Upper lobe of right lung (tissue), 1 donor: ENCODE measurements around the gene CREB3L4. TPM values are rescaled to one million over a fixed set of nuclear protein-coding genes. Genes with fewer than 3 reads are reported as not detected.
A peak's percentile ranks its signal among the peaks of the same experiment; 100 is the strongest.

Experiments used
- ATAC-seq: fragments of 200-7000 bp; cut with Tn5 transposase; one replicate; pipeline ENCODE4 v1.9.1; 2020; ENCODE audit warnings: mild to moderate bottlenecking, moderate library complexity
- DNase-seq: peaks from one replicate; pipeline ENCODE4 v3.0.0-alpha.2; 2020
- H3K27ac ChIP-seq: fragments of 200-600 bp; one replicate; pipeline ENCODE4 v1.8.0; 2022
- H3K27me3 ChIP-seq: fragments of 200-600 bp; one replicate; pipeline ENCODE4 v1.8.0; 2022; ENCODE audit warnings: mild to moderate bottlenecking
- H3K36me3 ChIP-seq: fragments of 200-600 bp; one replicate; pipeline ENCODE4 v1.8.0; 2022
- H3K4me1 ChIP-seq: fragments of 200-600 bp; one replicate; pipeline ENCODE4 v1.8.0; 2022
- H3K4me3 ChIP-seq: fragments of 200-600 bp; one replicate; pipeline ENCODE4 v1.8.0; 2022; ENCODE audit warnings: mild to moderate bottlenecking
- H3K9me3 ChIP-seq: fragments of 200-600 bp; one replicate; pipeline ENCODE4 v1.8.0; 2022
- CTCF ChIP-seq: fragments of 200-600 bp; IDR thresholded peaks from one replicate; pipeline ENCODE4 v1.8.0; 2022; ENCODE audit warnings: antibody characterized with exemption
- intact Hi-C: fragments of 100-400 bp; cut with DNase I; formaldehyde crosslinking; loops from one replicate; pipeline ENCODE4 v1.11.0; 2022
- long read RNA-seq: library from polyadenylated mRNA; unstranded; transcript quantifications from one replicate; pipeline ENCODE4 v2.0.0, GENCODE V29; 2021
- total RNA-seq: library from RNA; stranded (reverse); fragmentation: NEBNext Ultra II Directional; extraction: Animal tissue kit (Norgen Biotek cat#: 25700); gene quantifications from one replicate; pipeline ENCODE4 v1.2.1, GENCODE V29; 2021
- donor health status: DM: no; HTN: yes; CAD: no; lungs with severe emphysema.

Gene CREB3L4
- 10.5 TPM for total RNA-seq
- long read RNA-seq, partial matches to known transcripts, result 4 of 18 reads
- long read RNA-seq, other reads (novel, unspliced or antisense), result 9 of 18 reads

DNA sequence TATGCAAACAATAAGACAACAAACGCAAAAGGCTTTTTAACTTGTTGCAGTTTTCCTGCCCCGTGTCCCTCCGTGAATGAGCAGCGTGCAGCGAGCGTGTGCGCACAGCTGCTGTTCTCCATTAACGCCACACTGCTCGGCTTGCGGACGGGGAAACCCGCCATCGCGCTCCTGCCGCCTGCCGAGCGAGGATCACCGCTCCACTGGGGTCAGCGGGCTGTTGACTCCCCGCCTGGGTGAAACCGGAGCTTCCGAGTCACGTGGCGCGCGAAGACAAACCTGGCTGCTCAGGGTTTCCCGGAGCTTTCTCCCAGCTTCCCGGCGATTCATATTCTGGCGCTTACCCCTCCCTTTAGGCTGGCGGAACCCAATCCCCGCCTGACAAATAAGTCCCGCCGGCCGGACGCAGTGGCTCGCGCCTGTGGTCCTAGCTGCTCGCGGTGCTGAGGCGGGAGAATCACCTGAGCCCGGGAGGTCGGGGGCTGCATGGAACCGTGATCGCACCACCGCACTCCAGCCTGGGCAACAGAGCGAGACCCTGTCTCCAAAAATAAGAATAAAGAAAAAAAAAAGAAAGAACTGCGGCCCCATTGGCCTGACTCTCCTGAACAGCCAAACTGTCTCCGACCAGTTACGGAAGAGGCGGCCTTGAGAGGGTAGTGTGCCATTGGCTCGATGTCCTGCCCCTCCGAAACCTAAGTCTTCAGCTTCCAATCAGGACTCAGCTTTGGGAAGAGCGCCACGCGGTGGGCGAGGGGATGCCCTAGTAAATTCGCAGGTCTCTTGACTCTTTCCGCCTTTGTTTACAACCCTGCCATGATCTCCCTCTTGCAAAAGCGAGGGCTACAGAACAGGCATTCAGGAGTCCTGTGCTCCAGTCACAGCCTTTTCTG is at the start of gene CREB3L4:
CREB3L4 (plus strand) TSS at position 796 of the 893 bp plus-strand sequence. CDS start 624 bp downstream, outside the sequence.
- peak within 1 kb of the TSS; percentile 94 for H3K27ac ChIP-seq

DNA sequence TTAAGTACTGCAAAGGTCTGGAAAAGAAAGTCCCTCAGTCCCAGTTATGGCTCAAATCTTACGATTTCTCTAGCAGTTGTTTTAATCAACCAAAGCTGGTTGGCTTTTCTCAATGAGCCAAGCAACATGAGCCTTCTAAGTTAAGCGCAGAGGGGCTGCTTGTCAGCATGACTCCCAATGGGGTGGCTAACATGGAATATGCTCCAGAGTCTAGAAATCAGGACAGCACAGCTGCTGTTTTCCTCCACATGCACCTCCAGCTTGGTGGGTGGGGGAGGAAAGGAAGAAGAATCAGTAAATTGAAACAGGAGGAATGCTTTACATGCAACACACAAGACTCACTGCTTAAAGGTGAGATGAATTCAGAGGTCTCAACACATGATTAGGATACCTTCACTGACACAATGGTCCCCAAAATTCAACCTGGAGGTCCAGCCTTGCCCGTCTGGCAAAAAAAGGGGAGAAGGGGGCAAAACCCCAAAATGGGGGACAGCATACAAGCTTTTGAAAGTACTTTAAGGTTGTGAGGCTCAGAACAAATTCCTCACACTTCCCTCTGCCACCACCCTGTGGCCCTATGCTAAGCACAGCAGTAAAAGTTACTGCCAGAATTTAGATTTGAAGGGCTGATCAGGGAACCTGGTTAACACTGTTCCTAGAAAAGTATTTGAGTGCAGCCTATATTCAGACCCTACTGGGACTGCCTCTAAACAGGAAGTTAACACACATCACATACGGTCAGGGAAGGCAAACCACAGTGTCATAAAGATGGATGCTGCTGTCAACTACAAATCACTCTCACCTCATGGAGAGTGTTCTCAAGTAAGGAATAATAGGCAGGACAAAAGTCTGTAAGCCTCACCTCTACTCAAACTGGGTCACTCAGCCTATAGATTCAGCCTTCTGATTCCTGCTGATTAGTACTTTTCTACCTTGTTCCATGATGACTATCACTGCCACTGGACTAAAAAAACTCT is 47.5 kb upstream of the CREB3L4 start:
- H3K36me3 ChIP-seq, result peaks cover 18% of the 10 kb centered on the region
- ATAC-seq, result no peak
- no peak overlapping the region for H3K27ac ChIP-seq
- H3K4me1 ChIP-seq, result peaks cover 31% of the 10 kb centered on the region
- DNase-seq, result peak; percentile 6
- intact Hi-C loops, result loop anchor here (10.0 kb wide), 1 partner anchor 105 kb away; no protein-coding TSS in a partner anchor
- TF ChIP-seq CTCF, result peak; percentile 17
- no peaks in the 10 kb centered on the region for H3K27me3 ChIP-seq
- H3K4me3 ChIP-seq, result no peak overlapping the region
- no peaks in the 10 kb centered on the region for H3K9me3 ChIP-seq

More for the DNA sequence above, at the start of gene CREB3L4:
- intact Hi-C loops, result no loop called here
- no peaks in the 10 kb centered on the region for H3K9me3 ChIP-seq
- DNase-seq, result peak; percentile 94
- peak within 1 kb of the TSS; percentile 75 for H3K4me3 ChIP-seq
- no peaks in the 10 kb centered on the region for H3K36me3 ChIP-seq
- H3K4me1 ChIP-seq, result peaks cover 26% of the 10 kb centered on the region
- H3K27me3 ChIP-seq, result no peaks in the 10 kb centered on the region
- peak; percentile 85 for ATAC-seq
- TF ChIP-seq CTCF, result peak; percentile 55

GRCh38 chr1:153921080-153921802 is 46.5 kb upstream of the CREB3L4 start:
- H3K36me3 ChIP-seq, result peaks cover 11% of the 10 kb centered on the region
- H3K4me1 ChIP-seq, result peaks cover 31% of the 10 kb centered on the region
- no peaks in the 10 kb centered on the region for H3K27me3 ChIP-seq
- no peaks in the 10 kb centered on the region for H3K9me3 ChIP-seq
- H3K27ac ChIP-seq, result peak overlapping the region; percentile 86
- H3K4me3 ChIP-seq, result peak overlapping the region; percentile 67
- intact Hi-C loops, result loop anchor here (10.0 kb wide), 1 partner anchor 106 kb away; no protein-coding TSS in a partner anchor
- TF ChIP-seq CTCF, result no peak
- ATAC-seq (no peak), DNase-seq (no peak)

DNA sequence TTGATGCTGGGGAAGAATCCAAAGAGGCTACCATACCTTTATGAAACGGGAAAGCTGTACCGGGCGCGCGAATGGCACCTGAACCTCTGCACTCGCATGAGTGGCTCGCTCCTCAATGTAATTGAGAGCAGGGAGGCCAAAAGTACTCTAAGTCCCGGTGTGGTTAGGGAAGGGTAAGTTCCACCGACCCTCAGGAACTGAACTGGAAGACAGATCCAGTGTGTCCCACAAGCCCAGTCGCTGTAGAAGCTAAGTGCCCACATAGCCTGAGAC is 46.0 kb upstream of the CREB3L4 start:
- no peaks in the 10 kb centered on the region for H3K9me3 ChIP-seq
- intact Hi-C loops, result loop anchor here (10.0 kb wide), 1 partner anchor 107 kb away; no protein-coding TSS in a partner anchor
- peaks cover 31% of the 10 kb centered on the region for H3K4me1 ChIP-seq
- H3K27ac ChIP-seq, result peak overlapping the region; percentile 86
- DNase-seq, result peak; percentile 54
- TF ChIP-seq CTCF, result no peak
- no peaks in the 10 kb centered on the region for H3K27me3 ChIP-seq
- H3K36me3 ChIP-seq, result peaks cover 11% of the 10 kb centered on the region
- H3K4me3 ChIP-seq, result peak overlapping the region; percentile 67
- no peak for ATAC-seq
